HuH-7 (cell line): ENCODE measurements around the gene SV2A.
"Not testable (repeated sequence)": the region's sequence is repeated elsewhere in the genome, so short reads cannot be mapped to it uniquely, and the experiment has no call there.

Experiments
- DNase-seq: peaks from one replicate; pipeline ENCODE4 v3.0.0; 2011; ENCODE audit warnings: low spot score

SV2A gene, protein sequence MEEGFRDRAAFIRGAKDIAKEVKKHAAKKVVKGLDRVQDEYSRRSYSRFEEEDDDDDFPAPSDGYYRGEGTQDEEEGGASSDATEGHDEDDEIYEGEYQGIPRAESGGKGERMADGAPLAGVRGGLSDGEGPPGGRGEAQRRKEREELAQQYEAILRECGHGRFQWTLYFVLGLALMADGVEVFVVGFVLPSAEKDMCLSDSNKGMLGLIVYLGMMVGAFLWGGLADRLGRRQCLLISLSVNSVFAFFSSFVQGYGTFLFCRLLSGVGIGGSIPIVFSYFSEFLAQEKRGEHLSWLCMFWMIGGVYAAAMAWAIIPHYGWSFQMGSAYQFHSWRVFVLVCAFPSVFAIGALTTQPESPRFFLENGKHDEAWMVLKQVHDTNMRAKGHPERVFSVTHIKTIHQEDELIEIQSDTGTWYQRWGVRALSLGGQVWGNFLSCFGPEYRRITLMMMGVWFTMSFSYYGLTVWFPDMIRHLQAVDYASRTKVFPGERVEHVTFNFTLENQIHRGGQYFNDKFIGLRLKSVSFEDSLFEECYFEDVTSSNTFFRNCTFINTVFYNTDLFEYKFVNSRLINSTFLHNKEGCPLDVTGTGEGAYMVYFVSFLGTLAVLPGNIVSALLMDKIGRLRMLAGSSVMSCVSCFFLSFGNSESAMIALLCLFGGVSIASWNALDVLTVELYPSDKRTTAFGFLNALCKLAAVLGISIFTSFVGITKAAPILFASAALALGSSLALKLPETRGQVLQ

DNA sequence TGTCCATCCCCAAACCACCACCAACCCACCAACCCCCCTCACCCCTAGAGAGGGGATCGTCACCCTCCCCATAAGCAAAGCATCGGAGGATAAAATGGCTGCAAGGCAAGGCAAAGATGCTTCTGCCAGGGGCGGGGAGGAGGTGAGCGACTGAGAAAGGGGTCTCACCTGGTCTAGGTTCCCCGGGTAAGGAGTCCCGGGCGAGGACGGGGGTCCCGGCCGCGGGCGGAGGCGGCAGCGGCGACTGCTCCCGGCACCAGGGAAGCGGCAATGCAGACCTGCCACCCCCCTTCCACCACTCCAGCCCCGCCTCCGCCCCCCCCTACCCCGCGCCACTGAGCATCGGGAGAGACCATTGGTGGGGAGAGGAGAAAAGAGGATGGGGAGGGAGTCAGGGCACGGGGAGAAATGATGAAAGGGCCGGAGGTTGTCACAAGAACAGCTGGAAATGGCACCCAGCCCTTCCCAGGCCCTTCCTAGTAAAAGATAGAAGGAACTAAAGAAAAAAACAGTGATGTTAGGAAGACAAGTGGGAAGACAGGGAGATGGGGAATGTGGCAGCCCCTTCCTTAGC, at the start of gene SV2A:
TSS of gene SV2A (minus strand) at position 274 of the 574 bp plus-strand sequence. CDS start 4,004 bp downstream, outside the sequence.
- DNase-seq, result peak; percentile 23

DNA sequence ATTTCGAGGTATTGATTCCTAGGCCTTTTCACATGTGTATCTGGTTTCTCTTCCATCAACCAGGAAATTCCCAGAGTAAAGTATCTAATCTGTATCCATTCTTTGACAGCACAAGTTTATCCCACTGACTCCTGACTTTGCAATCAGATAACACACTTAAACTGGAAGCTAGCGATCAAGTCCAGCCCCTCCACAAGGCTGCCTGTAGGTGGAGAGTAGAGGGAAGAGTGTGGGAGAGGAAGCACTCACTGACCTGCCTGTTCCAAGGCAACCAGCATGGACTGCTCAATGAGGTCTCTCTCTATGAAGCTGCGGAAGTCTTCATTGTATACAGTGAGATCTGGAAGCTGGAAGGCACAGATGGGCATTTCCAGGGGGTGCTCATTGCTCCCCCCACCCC, 49.4 kb upstream of the SV2A start:
- DNase-seq, result no peak

DNA sequence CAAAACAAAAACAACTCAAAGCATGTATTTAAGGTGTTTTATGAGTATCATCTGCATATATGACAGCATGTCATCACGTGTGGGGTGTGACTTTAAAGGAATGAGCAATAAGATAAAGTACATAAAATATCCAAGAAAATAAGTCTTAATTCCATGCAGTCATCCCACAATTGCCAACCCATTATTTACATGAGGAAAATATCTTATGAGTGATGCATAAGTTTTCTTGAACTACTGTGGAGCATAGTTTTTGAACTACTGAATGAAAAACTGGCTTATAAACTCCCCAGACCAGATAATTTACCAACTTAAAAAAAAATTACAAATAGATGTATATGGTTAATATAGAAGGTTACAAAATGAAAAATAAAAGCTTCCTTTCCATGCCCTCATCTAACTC, 48.8 kb upstream of the SV2A start:
- no peak for DNase-seq

DNA sequence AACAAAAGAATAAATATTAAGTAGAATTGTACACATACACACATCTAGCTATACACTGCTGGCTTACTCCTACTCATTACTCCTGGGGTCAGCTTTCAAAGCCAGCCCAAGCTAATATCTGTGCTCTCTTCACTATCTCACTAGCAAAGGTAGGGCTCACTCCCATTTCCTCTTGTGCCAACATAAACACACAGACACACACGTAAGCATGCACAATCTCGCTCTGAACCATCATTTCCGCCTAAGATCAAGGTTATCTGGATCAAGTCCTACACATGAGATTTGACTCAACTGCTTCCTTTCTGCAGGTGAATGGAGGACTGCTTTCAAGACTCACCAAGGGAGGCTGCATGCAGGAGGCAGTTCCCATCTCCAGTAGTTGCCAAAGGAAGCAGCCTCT, 47.8 kb upstream of the SV2A start:
- DNase-seq, result no peak

DNA sequence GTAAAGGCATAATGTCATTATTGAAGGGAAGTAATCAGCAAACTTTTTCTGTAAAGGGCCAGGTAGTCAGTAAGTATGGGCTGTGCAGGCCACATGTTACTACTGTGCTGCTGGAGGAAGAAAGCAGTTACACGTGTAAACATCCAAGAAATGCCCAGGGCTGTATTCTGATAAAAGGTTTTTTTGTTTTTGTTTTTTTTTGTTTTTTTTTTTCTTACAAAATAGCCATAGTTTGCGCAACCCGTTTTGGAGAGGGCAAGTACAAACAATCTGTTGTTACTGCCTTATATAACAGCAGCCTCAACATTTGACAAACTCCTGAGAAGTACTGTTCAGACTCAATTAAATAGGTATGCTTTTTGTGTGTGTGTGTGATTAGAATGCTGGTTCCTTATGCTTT, 45.7 kb upstream of the SV2A start:
- DNase-seq, result no peak

DNA sequence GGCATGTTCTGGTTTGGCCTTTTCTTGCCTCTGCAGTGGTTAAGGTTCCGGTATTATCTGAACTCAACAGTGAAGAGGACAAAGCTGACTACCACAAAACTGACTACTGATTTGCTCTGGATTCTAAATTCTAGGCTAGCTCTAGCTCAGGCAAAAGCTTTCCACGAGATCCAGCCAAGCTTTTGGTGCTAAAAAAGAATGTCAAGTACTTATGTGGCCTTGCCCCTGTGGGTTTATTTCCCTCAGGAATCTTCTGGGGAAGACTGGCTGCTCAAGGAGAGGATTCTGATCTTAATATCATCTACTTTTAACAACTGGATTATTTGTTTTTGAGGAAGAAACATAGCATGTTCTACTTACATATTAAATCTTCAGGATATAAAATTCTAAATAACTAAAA, 45.1 kb upstream of the SV2A start:
- DNase-seq, result no peak

DNA sequence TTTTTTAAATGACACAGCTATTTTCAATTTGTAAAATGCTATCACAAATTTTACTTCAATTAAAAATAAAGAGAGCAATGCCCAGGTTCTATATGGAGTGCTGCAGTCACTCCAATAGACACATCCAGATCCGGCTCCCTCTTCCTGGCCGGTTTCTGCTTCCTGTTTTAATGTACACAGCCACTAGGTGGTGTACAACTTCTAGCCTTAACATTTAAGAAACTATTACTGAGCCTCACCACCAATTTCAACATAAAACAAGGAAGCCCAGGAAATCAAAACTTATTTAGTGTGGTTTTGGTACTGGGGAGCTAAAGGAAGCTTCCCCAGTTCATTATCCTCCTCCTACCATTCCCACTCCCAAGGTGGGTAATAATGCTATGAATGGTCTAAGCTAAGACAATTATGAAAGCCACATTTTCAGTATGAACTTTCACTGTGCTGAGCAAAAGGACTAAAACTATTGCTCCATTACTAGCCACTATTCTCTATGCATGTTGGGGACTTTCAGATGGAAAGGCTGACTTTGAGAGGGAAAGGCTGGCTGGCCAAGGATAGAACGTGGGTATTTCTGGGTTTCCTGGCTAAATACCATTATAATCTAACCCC, 44.5 kb upstream of the SV2A start:
- DNase-seq, result peak; percentile 41

DNA sequence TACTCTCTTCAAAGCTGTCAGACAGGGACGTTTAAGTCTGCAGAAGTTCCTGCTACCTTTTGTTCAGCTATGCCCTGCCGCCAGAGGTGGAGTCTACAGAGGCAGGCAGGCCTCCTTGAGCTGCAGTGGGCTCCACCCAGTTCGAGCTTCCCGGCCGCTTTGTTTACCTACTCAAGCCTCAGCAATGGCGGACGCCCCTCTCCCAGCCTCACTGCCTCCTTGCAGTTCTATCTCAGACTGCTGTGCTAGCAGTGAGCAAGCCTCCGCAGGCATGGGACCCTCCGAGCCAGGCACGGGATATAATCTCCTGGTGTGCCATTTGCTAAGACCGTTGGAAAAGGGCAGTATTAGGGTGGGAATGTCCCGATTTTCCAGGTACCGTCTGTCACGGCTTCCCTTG, 39.9 kb upstream of the SV2A start:
- not testable (repeated sequence) for DNase-seq

DNA sequence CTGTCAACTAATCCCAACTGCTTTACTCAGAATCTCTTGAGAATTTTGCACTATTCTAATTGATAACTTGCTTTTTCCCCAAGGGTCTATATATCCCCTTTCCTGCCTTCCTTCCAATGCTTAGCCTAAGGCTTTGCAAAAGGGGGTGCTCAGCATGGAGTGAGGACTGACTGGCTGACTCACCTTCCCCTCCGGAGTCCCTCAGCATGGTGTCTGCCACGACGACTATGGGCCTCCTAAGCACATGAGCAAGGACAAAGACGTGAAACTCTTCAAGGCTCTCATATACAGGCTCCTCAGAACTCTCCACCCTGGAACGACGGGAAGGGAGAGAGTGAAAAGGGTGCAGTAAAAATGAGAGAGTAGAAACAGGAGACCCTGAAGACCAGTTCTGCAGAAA, 32.3 kb upstream of the SV2A start:
- no peak for DNase-seq

DNA sequence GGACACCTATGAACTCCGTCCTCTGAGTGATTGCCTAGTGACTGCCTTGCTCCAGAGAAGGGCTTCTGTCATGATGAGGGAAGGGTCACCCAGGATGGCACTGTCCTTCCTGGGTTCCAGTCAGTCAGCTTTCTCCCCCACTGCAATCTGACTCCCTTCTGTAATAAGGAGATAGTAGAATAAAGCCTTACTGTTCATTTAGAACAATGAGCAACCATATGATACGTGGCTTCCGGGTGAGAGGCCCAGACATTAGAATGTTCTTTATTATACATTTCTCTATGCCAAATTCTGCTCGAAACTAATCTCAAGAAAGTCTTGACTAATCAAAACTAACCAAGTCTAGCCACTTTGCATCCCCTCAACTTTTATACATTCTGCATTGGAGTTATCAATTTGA, 27.6 kb upstream of the SV2A start:
- DNase-seq, result no peak

DNA sequence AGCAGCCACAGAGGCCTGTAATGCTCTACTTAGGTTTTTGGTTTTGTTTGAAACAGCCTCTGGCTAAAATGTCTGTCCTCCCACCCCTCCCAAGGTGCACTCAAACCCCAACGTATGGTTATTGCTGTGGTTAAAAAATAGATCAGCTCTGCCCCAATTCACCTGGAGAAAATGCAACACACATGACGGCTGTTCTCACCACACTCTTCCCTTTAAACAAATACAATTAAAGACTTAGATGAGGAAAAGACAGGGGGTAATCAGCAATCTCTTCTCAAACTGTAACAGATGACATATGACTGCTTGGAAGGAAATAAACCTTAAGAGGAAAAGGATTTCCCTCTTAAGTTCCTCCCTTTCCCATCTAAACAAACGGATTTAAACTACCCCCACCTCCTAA, 25.2 kb upstream of the SV2A start:
- DNase-seq, result no peak

DNA sequence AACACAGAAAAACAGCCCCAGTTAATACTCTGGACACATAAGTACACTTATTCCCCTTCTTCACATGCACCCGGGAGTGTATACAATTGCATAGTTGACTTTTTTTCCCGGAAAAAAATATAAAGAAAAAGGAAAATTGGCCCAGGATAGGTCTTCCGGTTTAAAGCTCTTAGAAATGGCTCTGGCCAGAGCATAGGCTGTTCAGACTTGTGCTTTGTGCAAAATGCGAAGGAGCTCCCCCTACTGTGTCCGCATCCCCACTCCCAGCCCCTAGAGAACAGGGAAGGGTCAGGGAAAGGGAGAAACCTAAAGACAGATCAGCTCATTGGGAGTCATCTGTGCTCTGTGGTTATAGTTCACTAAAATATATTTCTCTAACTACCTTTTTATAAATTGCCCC, 24.6 kb upstream of the SV2A start:
- DNase-seq, result peak; percentile 46

DNA sequence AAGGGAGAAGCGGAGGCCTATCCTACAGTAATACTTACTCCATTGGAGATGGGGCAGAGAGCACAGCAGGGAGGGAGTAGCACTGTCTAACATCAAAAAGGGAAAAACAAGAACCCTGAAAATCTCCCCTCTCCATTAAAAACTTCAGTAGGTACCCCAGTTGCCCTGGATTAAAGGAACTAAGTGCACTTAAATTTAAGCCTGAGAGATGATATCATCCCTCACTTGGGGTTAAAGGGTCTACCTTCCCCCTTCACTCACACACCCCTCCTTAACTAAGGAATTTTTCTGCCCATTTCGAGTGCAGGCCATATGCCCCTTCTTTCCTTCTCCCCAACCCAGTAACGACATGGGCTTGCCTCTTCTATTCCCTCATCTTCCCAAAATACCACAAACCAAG, 22.8 kb upstream of the SV2A start:
- DNase-seq, result no peak

DNA sequence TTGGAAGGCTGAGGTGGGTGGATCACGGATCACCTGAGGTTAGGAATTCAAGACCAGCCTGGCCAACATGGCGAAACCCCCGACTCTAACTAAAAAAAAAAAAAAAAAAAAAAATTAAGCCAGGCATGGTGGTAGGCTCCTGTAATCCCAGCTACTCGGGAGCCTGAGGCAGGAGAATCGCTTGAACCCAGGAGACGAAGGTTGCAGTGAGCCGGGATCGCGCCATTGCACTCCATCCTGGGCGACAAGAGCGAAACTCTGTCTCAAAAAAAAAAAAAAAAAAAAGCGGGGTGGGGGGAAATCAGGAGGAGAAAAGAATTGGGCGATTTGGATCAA, 21.0 kb upstream of the SV2A start:
- DNase-seq, result not testable (repeated sequence)

DNA sequence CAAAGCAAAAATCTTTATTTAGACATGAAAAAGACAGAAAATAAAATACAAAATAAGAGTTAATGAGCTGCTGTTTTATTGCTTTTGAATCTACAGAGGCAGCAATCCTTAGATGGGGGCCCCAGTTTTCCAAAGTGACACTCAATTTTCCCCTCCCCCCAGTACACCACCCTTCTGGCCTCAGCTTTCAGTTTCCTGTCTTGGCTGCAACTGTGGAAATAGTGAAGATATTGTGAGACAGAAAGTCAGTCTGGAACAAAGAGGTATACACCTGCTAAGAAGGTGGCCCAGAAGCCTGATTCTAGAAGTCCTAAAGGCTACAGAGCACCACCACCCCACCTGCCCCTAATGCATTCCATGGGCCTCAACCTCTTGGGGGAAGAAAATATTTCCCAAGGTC, 20.1 kb upstream of the SV2A start:
- no peak for DNase-seq

DNA sequence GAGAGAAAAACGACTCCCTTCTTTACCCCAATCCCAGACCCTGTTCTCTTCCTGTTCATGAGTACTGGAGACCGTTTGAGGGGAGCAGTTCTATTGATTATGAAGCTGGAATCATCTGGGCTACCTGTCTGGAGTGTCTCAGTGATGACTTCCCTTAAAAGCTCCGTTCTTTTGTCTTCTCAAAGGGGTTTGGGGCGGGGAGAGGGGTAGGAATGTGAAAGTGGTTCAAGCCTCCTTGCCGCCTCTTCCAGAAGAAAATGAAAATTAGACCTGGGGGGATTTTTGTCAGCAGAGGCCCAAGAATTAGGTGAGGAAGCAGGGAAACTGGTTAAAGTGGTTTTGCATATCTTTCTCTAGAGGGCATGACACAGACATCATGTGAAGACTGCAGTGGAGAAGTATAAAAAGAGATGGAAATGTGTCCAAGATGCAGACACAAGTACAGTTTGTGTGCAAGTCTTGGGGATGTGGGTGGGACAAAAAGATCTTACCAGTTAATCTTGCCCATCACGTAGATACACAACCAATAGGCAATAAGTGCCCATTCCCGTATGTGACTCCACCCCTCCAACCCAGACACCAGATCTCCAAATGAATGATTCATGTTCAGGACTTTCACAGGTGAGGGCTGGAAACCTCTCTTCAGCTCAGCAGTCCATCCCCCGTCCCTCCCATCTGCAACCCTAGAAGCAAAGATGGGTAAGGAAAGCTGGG, 19.5 kb upstream of the SV2A start:
- DNase-seq, result no peak

DNA sequence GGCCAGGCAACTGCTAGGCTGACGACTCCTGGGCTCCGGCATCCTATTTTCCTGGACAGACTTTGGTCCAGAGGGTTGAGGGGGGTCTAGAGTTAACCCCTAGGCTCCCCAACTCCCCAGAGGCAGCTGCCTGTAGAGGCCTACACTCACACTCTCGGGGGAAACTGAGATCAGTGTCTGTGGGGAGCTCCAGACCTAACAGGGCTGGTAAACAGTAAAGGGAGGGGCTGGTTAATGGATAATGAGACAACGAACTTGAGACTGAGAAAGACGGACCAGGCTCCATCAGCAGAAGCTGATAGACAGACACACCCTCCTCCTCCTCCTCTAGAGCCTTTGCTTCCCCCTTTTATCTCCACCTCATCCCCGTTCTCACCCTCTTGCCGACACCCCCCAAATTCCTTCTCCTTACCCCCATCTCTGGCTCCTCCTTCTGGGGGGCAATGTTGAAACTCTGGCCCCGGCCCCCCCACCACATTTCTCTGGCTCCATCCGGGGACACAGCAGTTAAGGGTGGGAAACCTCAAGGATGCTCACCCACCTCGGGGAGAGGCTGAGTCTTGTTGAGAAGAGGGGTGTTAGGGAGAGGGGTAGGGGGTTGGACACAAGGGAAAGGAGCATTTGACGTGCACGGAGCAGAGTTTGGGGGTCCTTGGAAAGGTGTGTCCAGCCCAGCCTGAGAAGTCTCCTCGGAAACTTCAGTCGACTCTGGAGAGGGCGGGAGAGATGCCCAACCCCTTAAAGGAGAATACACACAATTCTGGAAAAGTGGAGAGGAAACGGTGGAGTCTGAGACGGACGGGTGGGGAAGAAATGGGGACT, 18.7 kb upstream of the SV2A start, which contains the start of gene MTMR11:
TSS of gene MTMR11 (minus strand) at position 710 of the 822 bp plus-strand sequence. CDS start at position 478, 232 bp downstream.
- DNase-seq, result peak; percentile 39

DNA sequence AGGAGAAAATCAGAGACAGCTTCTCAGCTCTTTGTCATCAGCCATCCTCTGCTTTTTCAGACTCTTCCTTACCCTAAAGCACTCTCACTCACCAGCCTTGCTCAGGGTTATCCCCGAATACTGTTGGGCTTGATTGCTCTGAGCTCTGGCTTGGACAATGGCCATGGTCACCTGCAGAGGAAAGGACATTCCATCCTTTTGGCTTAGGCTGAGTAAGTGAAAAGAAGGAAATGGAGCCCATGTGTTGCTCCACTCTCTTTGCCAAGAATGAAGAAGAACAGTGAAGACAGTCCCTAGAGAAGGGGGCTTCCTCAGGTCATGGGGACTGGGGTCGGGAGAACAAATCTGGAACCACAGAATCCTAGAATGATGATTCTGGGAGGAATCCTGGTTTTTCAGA, 16.7 kb upstream of the SV2A start:
- no peak for DNase-seq

DNA sequence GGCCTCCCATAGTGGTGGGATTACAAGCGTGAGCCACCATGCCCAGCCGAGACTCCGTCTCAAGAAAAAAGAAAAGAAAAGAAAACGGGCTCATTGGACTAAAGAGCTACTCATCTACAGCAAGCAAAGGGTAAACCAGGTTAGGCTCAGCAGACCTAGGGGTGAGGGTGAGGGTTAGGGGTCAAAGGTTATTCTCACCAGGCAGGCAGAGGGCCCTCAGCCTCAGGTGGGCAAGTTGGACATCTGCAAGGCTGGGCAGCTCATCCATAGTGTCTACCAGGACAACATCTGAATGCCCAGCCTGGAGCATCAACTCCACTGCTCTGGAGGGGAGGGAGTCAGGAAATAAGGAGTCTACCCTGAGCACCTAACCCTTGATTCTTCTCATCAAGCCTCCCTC, 15.6 kb upstream of the SV2A start:
- no peak for DNase-seq

DNA sequence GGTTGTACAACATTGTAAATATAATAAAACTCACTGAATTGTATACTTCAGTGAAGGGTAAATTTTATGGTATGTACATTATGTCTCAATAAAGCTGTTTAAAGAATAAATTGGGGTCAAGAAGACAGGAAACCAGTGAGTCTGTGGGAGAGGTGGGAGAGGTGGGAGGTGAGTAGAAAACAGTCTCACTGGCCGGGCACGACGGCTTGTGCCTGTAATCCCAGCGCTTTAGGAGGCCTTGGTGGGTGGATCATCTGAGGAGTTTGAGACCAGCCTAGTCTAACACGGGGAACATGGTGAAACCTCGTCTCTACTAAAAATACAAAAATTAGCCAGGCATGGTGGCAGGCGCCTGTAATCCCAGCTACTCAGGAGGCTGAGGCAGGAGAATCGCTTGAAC, 14.8 kb upstream of the SV2A start:
- DNase-seq, result no peak

DNA sequence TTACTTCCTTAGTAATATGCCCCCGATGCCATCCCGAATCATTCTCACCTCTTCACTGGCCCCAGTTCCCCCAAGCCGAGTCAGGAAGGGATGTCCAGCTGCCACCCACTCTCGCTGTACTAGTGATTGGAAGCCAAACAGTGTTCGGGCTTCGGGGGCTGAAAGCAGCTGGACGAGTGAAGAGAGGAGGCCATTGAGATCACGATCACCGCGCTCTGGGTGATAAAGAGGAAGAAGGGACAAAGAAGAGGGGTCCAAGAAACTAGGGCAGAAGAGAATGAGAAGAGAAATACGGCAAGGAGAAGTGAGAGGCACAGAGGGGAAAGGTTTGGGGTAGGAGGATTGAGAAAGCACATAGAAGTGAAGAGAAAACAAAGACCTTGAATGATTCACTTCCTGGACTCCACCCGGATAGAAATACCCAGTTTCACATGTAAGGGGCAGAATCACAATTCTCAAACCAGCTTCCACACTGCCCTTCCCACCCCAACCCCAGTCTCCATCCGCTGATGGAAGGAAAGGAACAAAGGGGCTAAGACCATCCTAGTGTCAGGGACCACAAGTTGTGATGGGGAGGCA, 13.7 kb upstream of the SV2A start:
- DNase-seq, result no peak
